Muscle of leg (tissue), 11 donors: ENCODE results near the gene KLHL26. TPM values are rescaled to one million over a fixed set of nuclear protein-coding genes. Genes with fewer than 3 reads are reported as not detected.

Source experiments
- DNase-seq: peaks from one replicate; pipeline ENCODE4 v3.0.0; 2013
- H3K27ac ChIP-seq: one replicate; pipeline ENCODE4 v1.5.1; 2013; ENCODE audit warnings: mild to moderate bottlenecking, low read length, control low read depth
- H3K27me3 ChIP-seq: one replicate; pipeline ENCODE4 v1.6.1; 2013; ENCODE audit warnings: low read length; ENCODE audit not compliant: control insufficient read depth, insufficient read depth
- H3K36me3 ChIP-seq: one replicate; pipeline ENCODE4 v1.6.1; 2013; ENCODE audit warnings: low read length; ENCODE audit not compliant: control insufficient read depth, insufficient read depth
- H3K4me1 ChIP-seq: one replicate; pipeline ENCODE4 v1.6.1; 2013; ENCODE audit warnings: low read length; ENCODE audit not compliant: control insufficient read depth, insufficient read depth
- H3K4me3 ChIP-seq: one replicate; pipeline ENCODE4 v1.5.1; 2013; ENCODE audit warnings: low read length, control low read depth
- H3K9me3 ChIP-seq: replicated peaks from 2 replicates; pipeline ENCODE4 v1.6.1; 2013; ENCODE audit warnings: low read depth, low read length; ENCODE audit not compliant: control insufficient read depth
- WGBS: methylation state at CpG from one replicate; pipeline ENCODE4 v1.1.5; 2013; ENCODE audit warnings: missing lambda C conversion rate; ENCODE audit not compliant: insufficient coverage; 5-methylcytosine and 5-hydroxymethylcytosine counted together
- polyA plus RNA-seq, 8 donors: library from polyadenylated mRNA; unstranded; fragments of 120-200 nt; gene quantifications; one replicate each; pipeline versions ENCODE4 v1.2.1 to v1.2.3, GENCODE V29; 2013; ENCODE audit warnings: inconsistent platforms in 1 of 8, low replicate concordance in 1 of 8; ENCODE audit not compliant: insufficient read length in 8 of 8, insufficient read depth in 1 of 8
- total RNA-seq: library from RNA; stranded (reverse); fragments of 120-200 nt; gene quantifications from one replicate; pipeline ENCODE4 v1.2.4, GENCODE V29; 2013

Gene KLHL26
- total and polyA plus RNA-seq, 9 donors: 2.0 to 5.8 (median 4.0) TPM

DNA sequence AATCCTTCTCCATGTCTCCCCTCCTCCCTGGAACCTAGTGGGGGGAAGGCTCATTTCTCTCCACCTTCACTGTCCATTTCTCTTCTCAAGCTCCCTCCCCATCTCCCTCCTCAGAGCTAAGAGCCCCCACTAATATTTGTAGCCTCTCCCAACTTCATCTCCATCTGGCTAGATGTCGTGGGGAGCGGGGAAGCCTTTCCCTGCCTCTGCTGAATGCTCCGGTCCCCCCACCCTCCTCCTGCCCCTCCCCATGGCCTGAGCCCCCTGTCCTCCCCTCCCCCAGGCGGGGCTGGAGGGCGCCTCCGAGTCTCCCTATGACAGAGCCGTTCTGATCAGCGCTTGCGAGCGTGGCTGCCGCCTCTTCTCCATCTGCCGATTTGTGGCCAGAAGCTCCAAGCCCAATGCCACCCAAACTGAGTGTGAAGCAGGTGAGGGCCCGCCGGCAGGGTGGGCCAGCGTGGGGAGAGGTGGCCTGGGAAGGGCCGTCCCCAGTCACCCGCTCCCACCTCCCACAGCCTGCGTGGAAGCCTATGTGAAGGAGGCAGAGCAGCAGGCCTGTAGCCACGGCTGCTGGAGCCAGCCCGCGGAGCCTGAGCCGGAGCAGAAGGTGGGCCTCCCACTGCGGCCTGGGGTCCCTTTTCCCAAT lies 23.1 kb upstream of the KLHL26 start:
- Histone ChIP-seq H3K4me3 (no peak overlapping the region), H3K27me3 (peaks cover 74% of the 10 kb centered on the region), H3K9me3 (no peaks in the 10 kb centered on the region), H3K4me1 (peaks cover 24% of the 10 kb centered on the region), H3K36me3 (no peaks in the 10 kb centered on the region), H3K27ac (no peak overlapping the region)
- WGBS: 36% methylated on average over 14 of the region's 23 CpGs
- no peak for DNase-seq

DNA sequence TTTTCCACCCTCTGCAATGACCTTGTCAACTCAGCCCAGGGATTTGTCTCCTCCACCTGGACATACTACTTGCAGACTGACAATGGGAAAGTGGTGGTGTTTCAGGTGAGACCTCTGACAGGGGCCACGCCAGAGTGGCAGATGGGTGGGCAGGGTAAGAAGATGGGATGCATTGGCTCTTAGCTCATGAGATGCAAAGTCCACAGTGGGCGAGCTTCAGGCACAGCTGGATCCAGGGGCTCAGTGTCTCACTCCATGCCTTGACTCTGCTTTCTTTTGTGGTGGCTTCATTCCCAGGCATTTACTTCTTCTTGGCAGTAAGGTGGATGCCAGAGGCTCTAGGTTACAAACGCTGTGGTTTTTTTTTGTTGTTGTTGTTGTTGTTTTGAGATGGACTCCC lies 20.8 kb upstream of the KLHL26 start:
- Histone ChIP-seq H3K27ac (no peak overlapping the region), H3K4me1 (peaks cover 21% of the 10 kb centered on the region), H3K36me3 (no peaks in the 10 kb centered on the region), H3K4me3 (no peak overlapping the region), H3K9me3 (no peaks in the 10 kb centered on the region), H3K27me3 (peaks cover 51% of the 10 kb centered on the region)
- no peak for DNase-seq
- WGBS: 100% methylated on average over 1 of the region's 3 CpGs

DNA sequence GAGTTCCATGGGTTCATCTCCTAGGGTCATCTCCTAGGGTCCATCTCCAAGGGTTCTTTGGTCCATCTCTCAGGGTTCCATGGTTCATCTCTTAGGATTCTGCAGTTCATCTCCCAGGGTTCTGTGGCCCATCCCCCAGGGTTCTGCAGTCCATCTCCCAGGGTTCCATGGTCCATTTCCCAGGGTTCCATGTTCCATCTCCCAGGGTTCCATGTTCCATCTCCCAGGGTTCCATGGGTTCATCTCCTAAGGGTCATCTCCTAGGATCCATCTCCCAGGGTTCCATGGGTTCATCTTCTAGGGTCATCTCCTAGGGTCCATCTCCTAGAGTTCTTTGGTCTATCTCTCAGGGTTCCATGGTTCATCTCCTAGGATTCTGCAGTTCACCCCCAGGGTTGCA lies 19.3 kb upstream of the KLHL26 start:
- Histone ChIP-seq H3K4me3 (no peak overlapping the region), H3K9me3 (no peaks in the 10 kb centered on the region), H3K36me3 (no peaks in the 10 kb centered on the region), H3K27ac (no peak overlapping the region), H3K4me1 (peaks cover 7% of the 10 kb centered on the region), H3K27me3 (peaks cover 35% of the 10 kb centered on the region)
- no peak for DNase-seq

DNA sequence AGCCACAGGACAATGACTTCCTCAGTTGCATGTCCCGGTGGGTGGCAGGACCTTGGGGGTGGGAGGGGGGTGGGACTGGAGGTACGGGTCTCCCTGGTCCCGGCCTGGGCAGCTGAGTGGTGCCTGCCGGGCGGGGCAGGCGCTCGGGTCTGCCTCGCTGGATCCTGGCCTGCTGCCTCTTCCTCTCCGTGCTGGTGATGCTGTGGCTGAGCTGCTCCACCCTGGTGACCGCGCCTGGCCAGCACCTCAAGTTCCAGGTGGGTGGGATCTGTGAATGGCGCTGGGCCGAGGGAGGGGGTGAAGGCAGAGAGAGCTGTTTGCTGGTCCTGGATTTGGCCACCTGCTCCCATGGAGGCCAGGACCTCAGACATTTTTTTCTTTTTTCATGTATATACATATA lies 18.6 kb upstream of the KLHL26 start:
- Histone ChIP-seq H3K36me3 (no peaks in the 10 kb centered on the region), H3K9me3 (no peaks in the 10 kb centered on the region), H3K4me1 (peaks cover 3% of the 10 kb centered on the region), H3K27ac (no peak overlapping the region), H3K27me3 (peaks cover 30% of the 10 kb centered on the region), H3K4me3 (no peak overlapping the region)
- 88% methylated on average over 12 of the region's 13 CpGs for WGBS
- DNase-seq: no peak

DNA sequence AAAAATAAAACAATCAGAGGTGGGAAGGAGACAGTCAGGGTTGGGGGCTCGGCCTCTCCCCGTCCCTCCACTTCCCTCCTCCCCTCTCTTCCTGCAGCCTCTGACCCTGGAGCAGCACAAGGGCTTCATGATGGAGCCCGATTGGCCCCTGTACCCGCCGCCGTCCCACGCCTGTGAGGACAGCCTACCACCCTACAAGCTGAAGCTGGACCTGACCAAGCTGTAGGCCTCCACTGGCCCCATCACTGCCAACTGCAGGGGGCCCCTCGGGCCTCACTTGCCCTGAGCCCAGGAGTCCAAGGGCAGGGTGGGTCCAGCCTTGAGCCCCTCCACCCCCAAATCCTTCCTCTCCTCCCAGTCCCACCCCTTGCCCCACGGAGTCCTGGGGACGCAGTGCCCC lies 16.5 kb upstream of the KLHL26 start:
- no peak for DNase-seq
- no peaks in the 10 kb centered on the region for H3K36me3 ChIP-seq
- WGBS: 72% methylated on average over 7 of the region's 10 CpGs
- H3K9me3 ChIP-seq: no peaks in the 10 kb centered on the region
- no peak overlapping the region for H3K27ac ChIP-seq
- H3K4me3 ChIP-seq: no peak overlapping the region
- no peaks in the 10 kb centered on the region for H3K4me1 ChIP-seq
- peaks cover 10% of the 10 kb centered on the region for H3K27me3 ChIP-seq

DNA sequence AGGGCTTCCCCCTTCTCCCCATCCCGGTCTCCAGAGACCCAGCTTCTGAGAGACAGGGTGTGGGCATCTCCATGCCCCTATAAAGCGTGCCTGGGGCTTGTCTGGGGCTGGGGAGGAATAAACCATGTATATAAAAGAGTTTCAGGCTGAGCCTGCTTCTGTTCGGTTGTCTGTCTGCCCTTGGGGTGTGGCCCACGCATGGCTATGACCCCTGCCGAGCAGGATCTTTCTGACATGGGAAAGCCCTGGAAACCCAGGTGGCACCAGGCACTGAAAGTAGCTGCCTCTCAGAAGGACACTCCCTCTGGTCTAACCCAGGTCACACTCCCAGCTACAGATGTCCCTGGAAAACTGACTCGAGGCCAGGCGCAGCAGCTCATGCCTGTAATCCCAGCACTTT lies 15.9 kb upstream of the KLHL26 start:
- 77% methylated on average over 5 of the region's 7 CpGs for WGBS
- peaks cover 8% of the 10 kb centered on the region for H3K27me3 ChIP-seq
- H3K27ac ChIP-seq: no peak overlapping the region
- H3K36me3 ChIP-seq: no peaks in the 10 kb centered on the region
- H3K4me1 ChIP-seq: no peaks in the 10 kb centered on the region
- no peak for DNase-seq
- H3K4me3 ChIP-seq: no peak overlapping the region
- no peaks in the 10 kb centered on the region for H3K9me3 ChIP-seq

DNA sequence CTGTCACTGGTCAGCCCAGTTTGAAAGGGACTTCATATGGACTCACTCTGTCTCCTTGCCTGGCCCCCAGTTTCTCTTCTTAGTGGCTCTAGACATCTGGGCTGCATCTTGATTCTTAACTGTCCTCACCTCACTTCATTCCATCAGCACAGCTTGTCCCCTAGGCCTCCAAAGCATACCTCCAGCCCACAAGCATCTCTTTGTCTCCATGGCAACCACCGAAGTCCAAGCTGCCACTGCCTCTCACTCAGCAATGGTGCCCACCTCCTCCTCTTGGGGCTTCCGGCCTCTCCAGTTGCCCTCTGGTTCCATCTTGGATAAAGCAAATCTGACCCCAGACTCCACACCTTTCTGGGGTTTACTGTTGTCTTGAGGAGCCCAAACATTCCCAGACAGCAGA lies 9.9 kb upstream of the KLHL26 start:
- 55% methylated on average over 2 of the region's 2 CpGs for WGBS
- Histone ChIP-seq H3K9me3 (no peaks in the 10 kb centered on the region), H3K36me3 (no peaks in the 10 kb centered on the region), H3K27me3 (peaks cover 10% of the 10 kb centered on the region), H3K4me3 (no peak overlapping the region), H3K4me1 (no peaks in the 10 kb centered on the region), H3K27ac (no peak overlapping the region)
- no peak for DNase-seq

DNA sequence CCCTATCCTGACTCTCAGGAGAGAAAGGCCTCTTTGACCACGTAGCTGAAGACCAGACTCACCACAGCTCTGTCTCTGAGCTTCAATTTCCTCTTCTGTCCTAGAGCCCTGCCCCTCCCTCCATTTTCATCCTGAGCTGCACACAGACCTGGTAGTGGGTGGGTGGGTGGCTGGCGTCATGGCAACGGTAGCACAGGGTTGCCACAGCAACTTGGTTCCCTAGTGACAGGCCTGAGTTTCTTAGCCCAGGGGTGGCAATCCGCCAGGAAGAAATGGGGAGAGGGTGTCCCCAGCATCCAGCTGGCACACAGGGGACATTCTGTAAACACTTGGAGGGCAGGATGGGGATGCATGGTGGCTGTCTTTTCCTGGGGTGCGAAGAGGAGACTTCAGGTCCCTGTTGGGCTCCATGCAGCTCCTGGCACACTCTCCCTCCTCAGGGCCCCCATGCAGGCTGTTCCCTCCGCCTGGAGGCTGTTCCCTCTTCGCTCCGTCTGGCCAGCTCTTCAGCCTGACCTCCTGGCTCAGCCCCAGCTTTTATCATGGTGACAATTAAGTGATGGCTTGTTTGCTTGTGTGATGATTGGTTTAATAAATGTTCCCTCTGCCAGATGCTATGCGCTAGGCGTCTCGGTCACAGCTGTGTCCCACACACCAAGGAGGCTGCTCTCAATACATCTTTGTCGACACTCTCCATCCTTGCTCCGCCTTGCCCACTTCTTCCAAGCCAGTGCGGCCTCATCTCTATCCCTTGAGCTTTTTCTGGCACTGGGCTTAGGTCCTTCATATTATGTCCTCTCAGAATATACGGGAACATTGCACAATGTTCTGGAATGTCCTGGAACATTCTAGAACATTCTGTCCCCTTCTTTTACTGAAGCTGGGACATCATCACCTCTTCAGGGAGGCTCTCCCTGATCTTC lies 7.4 kb upstream of the KLHL26 start:
- Histone ChIP-seq H3K27ac (no peak overlapping the region), H3K27me3 (peaks cover 10% of the 10 kb centered on the region), H3K9me3 (no peaks in the 10 kb centered on the region), H3K4me1 (no peaks in the 10 kb centered on the region), H3K36me3 (no peaks in the 10 kb centered on the region), H3K4me3 (no peak overlapping the region)
- DNase-seq: no peak
- 38% methylated on average over 12 of the region's 15 CpGs for WGBS

DNA sequence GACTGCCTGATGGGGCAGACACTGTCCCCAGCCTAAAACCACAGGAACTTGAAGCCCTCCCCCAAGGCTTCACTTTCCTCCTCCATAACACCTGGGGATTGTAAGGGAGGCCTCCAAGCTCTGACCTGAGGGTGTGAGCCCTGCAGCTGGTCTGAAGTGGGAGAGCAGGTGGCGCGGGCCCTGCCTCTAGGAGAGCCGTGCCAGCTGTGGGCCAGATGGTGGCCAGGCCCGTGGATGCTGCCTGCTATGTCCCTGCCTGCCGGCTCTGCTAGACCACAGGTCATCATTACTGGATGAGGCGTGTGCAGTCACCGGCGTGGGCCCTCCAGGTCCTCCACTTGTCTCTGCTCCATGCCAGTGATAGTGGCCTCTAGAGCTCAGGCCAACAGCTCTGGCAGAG lies 3.5 kb upstream of the KLHL26 start:
- no peak overlapping the region for H3K27ac ChIP-seq
- H3K4me3 ChIP-seq: no peak overlapping the region
- DNase-seq: no peak
- no peaks in the 10 kb centered on the region for H3K9me3 ChIP-seq
- H3K4me1 ChIP-seq: peaks cover 10% of the 10 kb centered on the region
- no peaks in the 10 kb centered on the region for H3K36me3 ChIP-seq
- peaks cover 13% of the 10 kb centered on the region for H3K27me3 ChIP-seq
- WGBS: 65% methylated on average over 8 of the region's 8 CpGs

DNA sequence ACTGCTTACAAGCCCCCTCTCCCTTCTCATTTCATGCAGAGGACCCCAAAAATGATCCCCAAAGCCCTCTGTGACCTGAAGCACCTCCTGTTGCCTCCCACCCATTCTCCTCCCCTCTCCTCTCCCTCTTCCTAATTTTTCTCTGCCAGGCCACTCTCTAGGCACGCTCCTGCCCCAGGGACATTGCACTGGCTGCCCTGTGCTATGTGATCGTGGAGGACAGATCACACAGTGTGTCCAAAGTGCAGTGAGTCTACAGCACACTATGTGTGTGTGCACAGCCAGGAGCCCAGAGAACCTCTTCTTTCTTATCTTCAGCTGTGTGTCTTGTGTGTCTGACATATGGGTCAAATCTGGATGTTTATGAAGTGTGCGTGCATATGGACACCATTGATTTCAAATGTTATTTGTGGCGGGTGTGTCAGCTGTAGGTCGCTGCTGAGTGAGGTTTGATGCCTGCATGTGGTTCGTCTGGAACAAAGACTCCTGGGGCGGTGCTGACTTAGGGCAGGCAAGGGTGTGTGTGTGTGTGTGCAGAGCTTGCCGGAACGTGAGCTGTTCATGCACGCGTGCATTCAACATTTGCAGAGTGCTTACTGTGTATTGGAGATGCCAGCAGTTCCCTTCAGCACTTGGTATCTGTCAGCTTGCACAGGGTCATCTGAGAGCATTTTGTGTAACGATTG lies 2.1 kb upstream of the KLHL26 start:
- no peak for DNase-seq
- 59% methylated on average over 8 of the region's 12 CpGs for WGBS

More for the DNA sequence above, 2.1 kb upstream of the KLHL26 start:
- H3K27ac ChIP-seq: no peak overlapping the region
- no peaks in the 10 kb centered on the region for H3K9me3 ChIP-seq
- peaks cover 10% of the 10 kb centered on the region for H3K27me3 ChIP-seq
- H3K4me3 ChIP-seq: no peak overlapping the region
- H3K4me1 ChIP-seq: peaks cover 10% of the 10 kb centered on the region
- H3K36me3 ChIP-seq: no peaks in the 10 kb centered on the region
